Small intestine (tissue), 7 donors: ENCODE measurements around the gene ZFYVE28. TPM values are rescaled to one million over a fixed set of nuclear protein-coding genes. Genes with fewer than 3 reads are reported as not detected.

ENCODE experiments used
- DNase-seq, 2 donors: peaks; one replicate each; pipeline versions ENCODE4 v3.0.0 to v3.0.0-alpha.2; 2013
- FAIRE-seq: peaks from 2 replicates; lab custom pipeline; 2012; peaks lifted over from hg19 to GRCh38; lab: Jason Lieb, UNC
- H3K27ac ChIP-seq, 3 donors: one replicate each; pipeline ENCODE4 v1.5.1; 2013; ENCODE audit warnings: low read length in 2 of 3, mild to moderate bottlenecking in 2 of 3, control low read depth in 1 of 3, inconsistent platforms in 1 of 3, low read depth in 1 of 3, moderate library complexity in 1 of 3
- H3K27me3 ChIP-seq, 3 donors: one replicate each; pipeline ENCODE4 v1.6.1; 2013; ENCODE audit warnings: low read length in 3 of 3, inconsistent platforms in 1 of 3; ENCODE audit not compliant: control insufficient read depth in 3 of 3, insufficient read depth in 3 of 3
- H3K36me3 ChIP-seq, 3 donors: one replicate each; pipeline ENCODE4 v1.6.1; 2013; ENCODE audit warnings: low read length in 3 of 3, inconsistent platforms in 1 of 3, low read depth in 1 of 3, mild to moderate bottlenecking in 1 of 3, moderate library complexity in 1 of 3; ENCODE audit not compliant: control insufficient read depth in 3 of 3, insufficient read depth in 2 of 3
- H3K4me1 ChIP-seq, 3 donors: one replicate each; pipeline ENCODE4 v1.6.1; 2013; ENCODE audit warnings: low read length in 2 of 3, inconsistent platforms in 1 of 3, low read depth in 1 of 3, mild to moderate bottlenecking in 1 of 3, moderate library complexity in 1 of 3; ENCODE audit not compliant: control insufficient read depth in 3 of 3, insufficient read depth in 2 of 3
- H3K4me3 ChIP-seq, 3 donors: one replicate each; pipeline ENCODE4 v1.5.1; 2013; ENCODE audit warnings: low read length in 3 of 3, control low read depth in 1 of 3, inconsistent platforms in 1 of 3, low read depth in 1 of 3, mild to moderate bottlenecking in 1 of 3, moderate library complexity in 1 of 3
- H3K9me3 ChIP-seq, 2 donors: one replicate each; pipeline ENCODE4 v1.6.1; 2013; ENCODE audit warnings: low read depth in 1 of 2, low read length in 1 of 2; ENCODE audit not compliant: control insufficient read depth in 2 of 2, insufficient read depth in 1 of 2
- WGBS, 3 donors: extraction: QIAGEN DNeasy Blood & Tissue Kit; methylation state at CpG; one replicate each; pipeline ENCODE4 v1.1.7; 2013; 5-methylcytosine and 5-hydroxymethylcytosine counted together
- polyA plus RNA-seq, 4 donors: library from polyadenylated mRNA; stranded (reverse) in 3 of 4; unstranded in 1 of 4; fragments of 200-250 nt in 3 of 4; fragments of 120-200 nt in 1 of 4; gene quantifications; one replicate each; pipeline versions ENCODE4 v1.2.1 to v1.2.3, GENCODE V29; 2013
- donor health status: healthy with polysubstance abuse.
- donor health status: control.
- donor health status: control.
- donor health status: Bipolar disorder and iron deficiency.
- donor health status: healthy.

Gene ZFYVE28
- polyA plus RNA-seq, 4 donors = 8.6 to 29.5 (median 12.8) TPM

DNA sequence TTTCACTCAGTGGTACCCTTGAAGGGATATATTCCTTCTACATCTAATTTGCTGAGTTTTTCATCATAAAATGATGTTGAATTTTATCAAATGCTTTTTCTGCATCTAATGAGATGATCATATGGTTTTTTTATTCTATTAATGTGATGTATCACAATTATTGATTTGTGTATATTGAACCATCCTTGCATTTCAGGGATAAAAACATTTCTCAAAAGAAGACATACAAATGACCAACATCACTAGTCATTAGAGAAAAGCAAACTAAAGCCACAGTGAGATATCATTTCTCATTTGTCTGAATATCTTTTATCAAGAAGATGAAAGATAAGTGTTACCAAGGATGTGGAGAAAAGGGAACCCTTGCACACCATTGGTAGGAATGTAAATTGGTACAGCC, 90.9 kb downstream of the ZFYVE28 start:
- Histone ChIP-seq H3K36me3 (peaks cover 0 to 1% (median 0%) of the 10 kb centered on the region in 3 donors), H3K27me3 (no peaks in the 10 kb centered on the region), H3K27ac (no peak overlapping the region), H3K4me1 (no peaks in the 10 kb centered on the region), H3K4me3 (no peak overlapping the region), H3K9me3 (peaks cover 0 to 6% of the 10 kb centered on the region in 2 donors)
- FAIRE-seq (no peak), DNase-seq (no peak)

DNA sequence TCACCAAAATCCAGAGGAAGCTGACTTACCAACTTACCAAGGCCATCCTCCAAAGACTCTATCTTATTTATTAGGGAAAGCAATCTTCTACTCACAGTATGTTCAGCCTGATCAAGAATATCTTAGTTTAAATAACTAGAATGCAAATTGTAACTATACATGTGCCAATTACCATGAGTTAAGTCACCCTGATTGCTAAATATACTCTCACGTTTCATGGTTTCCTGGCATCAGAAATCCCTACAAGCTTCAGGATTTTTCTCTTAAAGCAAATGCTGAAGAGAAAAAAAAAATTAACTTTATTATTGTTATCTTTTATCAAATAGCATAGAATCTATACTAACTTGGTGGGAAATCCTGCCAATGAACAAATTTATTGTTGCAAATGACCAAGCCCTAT, 93.6 kb downstream of the ZFYVE28 start:
- Histone ChIP-seq H3K9me3 (peaks cover 0 to 6% of the 10 kb centered on the region in 2 donors), H3K4me1 (no peaks in the 10 kb centered on the region), H3K36me3 (peaks cover 0 to 1% (median 0%) of the 10 kb centered on the region in 3 donors), H3K27me3 (no peaks in the 10 kb centered on the region), H3K27ac (no peak overlapping the region), H3K4me3 (no peak overlapping the region)
- DNase-seq (no peak), FAIRE-seq (no peak)
- 85 to 87% (median 87%) methylated on average over 1 of the region's 1 CpG for WGBS, 3 donors

- no peak for FAIRE-seq
These were observed 95.6 kb downstream of the ZFYVE28 start for GRCh38 chr4:2322841-2323240.

GRCh38 chr4:2322227-2322626, 96.2 kb downstream of the ZFYVE28 start:
- DNase-seq = no peak
- FAIRE-seq = no peak
- 89 to 94% (median 89%) methylated on average over 10 of the region's 10 CpGs for WGBS, 3 donors
- H3K36me3 ChIP-seq = peaks cover 0 to 1% (median 0%) of the 10 kb centered on the region in 3 donors
- no peak overlapping the region for H3K27ac ChIP-seq
- H3K4me3 ChIP-seq = no peak overlapping the region
- H3K9me3 ChIP-seq = peaks cover 0 to 6% of the 10 kb centered on the region in 2 donors
- no peaks in the 10 kb centered on the region for H3K27me3 ChIP-seq
- H3K4me1 ChIP-seq = no peaks in the 10 kb centered on the region

More at GRCh38 chr4:2322841-2323240, 95.6 kb downstream of the ZFYVE28 start:
- peaks cover 0 to 6% of the 10 kb centered on the region in 2 donors for H3K9me3 ChIP-seq
- 69 to 83% (median 79%) methylated on average over 13 of the region's 13 CpGs for WGBS, 3 donors
- H3K4me1 ChIP-seq = no peaks in the 10 kb centered on the region
- H3K27me3 ChIP-seq = no peaks in the 10 kb centered on the region
- H3K4me3 ChIP-seq = no peak overlapping the region
- DNase-seq = no peak
- no peak overlapping the region for H3K27ac ChIP-seq
- H3K36me3 ChIP-seq = peaks cover 0 to 1% (median 0%) of the 10 kb centered on the region in 3 donors

DNA sequence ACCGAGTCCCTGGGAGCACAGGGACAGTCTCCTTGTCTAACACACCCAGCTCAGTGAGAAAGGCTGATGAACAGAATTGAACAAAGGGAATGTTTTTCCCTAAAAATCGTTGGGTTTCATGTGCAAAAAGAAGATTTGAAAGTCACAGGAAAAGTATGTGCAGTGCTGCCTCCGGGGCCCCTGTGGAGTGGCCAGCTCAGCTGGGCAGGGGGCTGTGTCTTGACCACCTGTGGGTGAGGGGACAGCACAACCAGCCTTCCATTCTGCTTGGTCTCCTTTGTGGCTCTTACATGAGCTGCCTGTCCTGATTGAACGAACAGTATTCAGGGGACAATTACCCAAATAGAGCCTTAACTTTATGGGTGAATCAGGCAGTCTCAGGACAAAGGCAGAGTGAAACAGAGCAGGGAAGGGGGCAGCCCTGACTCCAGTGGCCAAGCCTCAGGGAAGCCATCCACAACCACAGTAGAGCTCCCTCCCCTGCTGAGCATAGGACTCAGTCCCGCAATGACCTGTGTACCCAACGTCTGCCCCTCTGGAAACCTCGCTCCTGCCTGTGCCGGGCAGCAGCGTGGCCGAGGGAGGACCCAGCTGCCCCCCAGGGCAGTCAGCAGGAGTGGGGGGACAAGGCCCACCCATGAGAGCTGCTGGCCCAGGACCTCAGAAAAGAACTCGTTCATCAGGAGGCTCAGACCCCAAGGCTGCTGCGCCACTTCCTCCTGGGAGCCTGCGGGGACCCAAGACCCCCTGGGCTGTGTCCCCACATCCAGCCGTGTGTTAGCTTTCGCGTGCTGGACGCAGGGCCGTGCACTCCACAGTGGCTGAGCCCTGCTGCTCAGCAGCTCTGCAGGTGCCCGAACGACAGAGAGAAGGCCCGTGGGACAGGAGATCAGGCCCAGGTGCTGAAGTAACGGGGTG, 96.9 kb downstream of the ZFYVE28 start:
- Histone ChIP-seq H3K27me3 (no peaks in the 10 kb centered on the region), H3K4me1 (no peaks in the 10 kb centered on the region), H3K36me3 (peaks cover 0 to 1% (median 0%) of the 10 kb centered on the region in 3 donors), H3K27ac (no peak overlapping the region), H3K9me3 (peaks cover 0 to 3% of the 10 kb centered on the region in 2 donors), H3K4me3 (no peak overlapping the region)
- FAIRE-seq = no peak
- DNase-seq = no peak
- WGBS, 3 donors = 87 to 91% (median 91%) methylated on average over 22 of the region's 22 CpGs

- Histone ChIP-seq H3K4me1 (no peaks in the 10 kb centered on the region), H3K9me3 (peaks cover 0 to 3% of the 10 kb centered on the region in 2 donors), H3K27me3 (no peaks in the 10 kb centered on the region), H3K27ac (no peak overlapping the region), H3K36me3 (peaks cover 0 to 1% (median 0%) of the 10 kb centered on the region in 3 donors), H3K4me3 (no peak overlapping the region)
- DNase-seq (no peak), FAIRE-seq (no peak)
- WGBS, 3 donors = 75 to 82% (median 79%) methylated on average over 11 of the region's 11 CpGs
These were observed 97.7 kb downstream of the ZFYVE28 start for GRCh38 chr4:2320746-2321145.

- H3K9me3 ChIP-seq = no peaks in the 10 kb centered on the region
- H3K4me3 ChIP-seq = no peak overlapping the region
- no peaks in the 10 kb centered on the region for H3K4me1 ChIP-seq
- WGBS, 3 donors = 29 to 59% (median 43%) methylated on average over 18 of the region's 18 CpGs
- no peak overlapping the region for H3K27ac ChIP-seq
- FAIRE-seq (no peak), DNase-seq (peak in 1 of 2 donors; percentile 10)
- H3K27me3 ChIP-seq = no peaks in the 10 kb centered on the region
- peaks cover 0 to 1% (median 0%) of the 10 kb centered on the region in 3 donors for H3K36me3 ChIP-seq
These were observed 98.3 kb downstream of the ZFYVE28 start for GRCh38 chr4:2320152-2320551.

- Histone ChIP-seq H3K27me3 (no peaks in the 10 kb centered on the region), H3K4me3 (no peak overlapping the region), H3K9me3 (no peaks in the 10 kb centered on the region), H3K27ac (no peak overlapping the region), H3K36me3 (no peaks in the 10 kb centered on the region), H3K4me1 (no peaks in the 10 kb centered on the region)
- 90 to 93% (median 91%) methylated on average over 10 of the region's 10 CpGs for WGBS, 3 donors
- no peak for FAIRE-seq
- no peak for DNase-seq
These were observed 99.6 kb downstream of the ZFYVE28 start for GRCh38 chr4:2318885-2319284.
